ENCODE measurements around the gene PLPP6.

PLPP6 gene

GRCh38 chr9:4661165-4661564, 929 bp upstream of the PLPP6 start:
- H4K8ac ChIP-seq (ENCODE audit: low read length), result no peak overlapping the region
- no peak overlapping the region for H2AFZ ChIP-seq (ENCODE audit: low read depth, low read length)
- H2BK12ac ChIP-seq (ENCODE audit: low read length in 2 of 2), result no peak overlapping the region
- H3K4ac ChIP-seq (ENCODE audit: low read depth in 1 of 2, low read length in 2 of 2), result no peak overlapping the region
- peaks cover 10% of the 10 kb centered on the region for H3K4me1 ChIP-seq (ENCODE audit: control insufficient read depth, insufficient read depth, low read depth, low read length)
- no peaks in the 10 kb centered on the region for H3K36me3 ChIP-seq (ENCODE audit: control insufficient read depth in 1 of 2, insufficient read depth in 2 of 2, low read depth in 1 of 2, low read length in 2 of 2)
- H3K79me1 ChIP-seq (replicated peaks; ENCODE audit: low read length, poor library complexity, severe bottlenecking), result peaks cover 15% of the 10 kb centered on the region
- peak overlapping the region in 1 of 2 experiments; percentile 90 for H3K4me3 ChIP-seq (ENCODE audit: insufficient read depth in 1 of 2, low read depth in 1 of 2, low read length in 2 of 2)
- no peak overlapping the region for H2BK5ac ChIP-seq (ENCODE audit: low read depth, low read length, poor library complexity, severe bottlenecking)
- no peak overlapping the region for H2BK15ac ChIP-seq (ENCODE audit: low read depth, poor library complexity, severe bottlenecking)
- H3K14ac ChIP-seq (ENCODE audit: low read length in 2 of 2), result no peak overlapping the region
- H3K27me3 ChIP-seq (ENCODE audit: control insufficient read depth in 1 of 2, insufficient read depth in 1 of 2, low read length in 2 of 2), result no peaks in the 10 kb centered on the region
- H3K23ac ChIP-seq (ENCODE audit: low read length in 2 of 2), result no peak overlapping the region
- no peak overlapping the region for H2BK120ac ChIP-seq (ENCODE audit: low read depth, low read length)
- no peaks in the 10 kb centered on the region for H3K9me3 ChIP-seq (ENCODE audit: control insufficient read depth, low read length)
- no peak overlapping the region for H4K91ac ChIP-seq (ENCODE audit: low read length)
- no peak overlapping the region for H3K4me2 ChIP-seq (ENCODE audit: low read length, poor library complexity, severe bottlenecking)
- DNase-seq, result peak; percentile 36
- no peak overlapping the region for H3K18ac ChIP-seq (ENCODE audit: low read depth in 1 of 2, low read length in 2 of 2)
- peak overlapping the region; percentile 90 for H3K9ac ChIP-seq (ENCODE audit: low read length)
- WGBS, result 93% methylated on average over 1 of the region's 1 CpG
- H2AK5ac ChIP-seq (ENCODE audit: low read length, severe bottlenecking), result no peak overlapping the region
- no peak overlapping the region for H3K27ac ChIP-seq (ENCODE audit: low read length, poor library complexity, severe bottlenecking)

- Histone ChIP-seq H4K91ac (ENCODE audit: low read length) (no peak overlapping the region), H2BK120ac (ENCODE audit: low read depth, low read length) (no peak overlapping the region), H3K18ac (ENCODE audit: low read depth in 1 of 2, low read length in 2 of 2) (no peak overlapping the region), H3K9me3 (ENCODE audit: control insufficient read depth, low read length) (no peaks in the 10 kb centered on the region), H2BK5ac (ENCODE audit: low read depth, low read length, poor library complexity, severe bottlenecking) (no peak overlapping the region), H2BK15ac (ENCODE audit: low read depth, poor library complexity, severe bottlenecking) (no peak overlapping the region), H2BK12ac (ENCODE audit: low read length in 2 of 2) (no peak overlapping the region), H3K79me1 (replicated peaks; ENCODE audit: low read length, poor library complexity, severe bottlenecking) (peaks cover 15% of the 10 kb centered on the region), H3K23ac (ENCODE audit: low read length in 2 of 2) (no peak overlapping the region), H3K4me1 (ENCODE audit: control insufficient read depth, insufficient read depth, low read depth, low read length) (peaks cover 11% of the 10 kb centered on the region), H3K9ac (ENCODE audit: low read length) (peak overlapping the region; percentile 90), H2AFZ (ENCODE audit: low read depth, low read length) (no peak overlapping the region), H3K27me3 (ENCODE audit: control insufficient read depth in 1 of 2, insufficient read depth in 1 of 2, low read length in 2 of 2) (no peaks in the 10 kb centered on the region), H3K36me3 (ENCODE audit: control insufficient read depth in 1 of 2, insufficient read depth in 2 of 2, low read depth in 1 of 2, low read length in 2 of 2) (no peaks in the 10 kb centered on the region), H3K4ac (ENCODE audit: low read depth in 1 of 2, low read length in 2 of 2) (no peak overlapping the region), H3K4me2 (ENCODE audit: low read length, poor library complexity, severe bottlenecking) (peak overlapping the region; percentile 41), H2AK5ac (ENCODE audit: low read length, severe bottlenecking) (no peak overlapping the region), H3K27ac (ENCODE audit: low read length, poor library complexity, severe bottlenecking) (no peak overlapping the region), H4K8ac (ENCODE audit: low read length) (no peak overlapping the region), H3K14ac (ENCODE audit: low read length in 2 of 2) (no peak overlapping the region), H3K4me3 (ENCODE audit: insufficient read depth in 1 of 2, low read depth in 1 of 2, low read length in 2 of 2) (peak overlapping the region in 1 of 2 experiments; percentile 90)
- DNase-seq, result peak; percentile 33
- 14% methylated on average over 2 of the region's 5 CpGs for WGBS
These were observed 483 bp upstream of the PLPP6 start for GRCh38 chr9:4661611-4662010.

GRCh38 chr9:4662989-4663792, 1.1 kb downstream of the PLPP6 start:
- H3K18ac ChIP-seq (ENCODE audit: low read depth in 1 of 2, low read length in 2 of 2), result peak overlapping the region in 1 of 2 experiments; percentile 98
- no peak overlapping the region for H2AK5ac ChIP-seq (ENCODE audit: low read length, severe bottlenecking)
- H3K9ac ChIP-seq (ENCODE audit: low read length), result peak overlapping the region; percentile 90
- 68% methylated on average over 12 of the region's 13 CpGs for WGBS
- peak; percentile 87 for DNase-seq
- no peak overlapping the region for H3K27ac ChIP-seq (ENCODE audit: low read length, poor library complexity, severe bottlenecking)
- peak overlapping the region; percentile 81 to 98 for H3K4ac ChIP-seq (ENCODE audit: low read depth in 1 of 2, low read length in 2 of 2)
- no peaks in the 10 kb centered on the region for H3K27me3 ChIP-seq (ENCODE audit: control insufficient read depth in 1 of 2, insufficient read depth in 1 of 2, low read length in 2 of 2)
- H3K9me3 ChIP-seq (ENCODE audit: control insufficient read depth, low read length), result no peaks in the 10 kb centered on the region
- no peak overlapping the region for H2AFZ ChIP-seq (ENCODE audit: low read depth, low read length)
- H3K23ac ChIP-seq (ENCODE audit: low read length in 2 of 2), result no peak overlapping the region
- H4K8ac ChIP-seq (ENCODE audit: low read length), result peak overlapping the region; percentile 99
- H3K4me3 ChIP-seq (ENCODE audit: insufficient read depth in 1 of 2, low read depth in 1 of 2, low read length in 2 of 2), result peak overlapping the region; percentile 90 to 97
- H2BK5ac ChIP-seq (ENCODE audit: low read depth, low read length, poor library complexity, severe bottlenecking), result no peak overlapping the region
- H3K4me2 ChIP-seq (ENCODE audit: low read length, poor library complexity, severe bottlenecking), result peak overlapping the region; percentile 67
- peaks cover 11% of the 10 kb centered on the region for H3K4me1 ChIP-seq (ENCODE audit: control insufficient read depth, insufficient read depth, low read depth, low read length)
- no peaks in the 10 kb centered on the region for H3K36me3 ChIP-seq (ENCODE audit: control insufficient read depth in 1 of 2, insufficient read depth in 2 of 2, low read depth in 1 of 2, low read length in 2 of 2)
- H2BK120ac ChIP-seq (ENCODE audit: low read depth, low read length), result no peak overlapping the region
- peak overlapping the region; percentile 12 to 34 for H2BK12ac ChIP-seq (ENCODE audit: low read length in 2 of 2)
- H3K79me1 ChIP-seq (replicated peaks; ENCODE audit: low read length, poor library complexity, severe bottlenecking), result peaks cover 15% of the 10 kb centered on the region
- H3K14ac ChIP-seq (ENCODE audit: low read length in 2 of 2), result no peak overlapping the region
- H4K91ac ChIP-seq (ENCODE audit: low read length), result peak overlapping the region; percentile 98
- H2BK15ac ChIP-seq (ENCODE audit: low read depth, poor library complexity, severe bottlenecking), result no peak overlapping the region

GRCh38 chr9:4663956-4664355, 1.9 kb downstream of the PLPP6 start:
- Histone ChIP-seq H3K14ac (ENCODE audit: low read length in 2 of 2) (no peak overlapping the region), H4K8ac (ENCODE audit: low read length) (no peak overlapping the region), H3K36me3 (ENCODE audit: control insufficient read depth in 1 of 2, insufficient read depth in 2 of 2, low read depth in 1 of 2, low read length in 2 of 2) (no peaks in the 10 kb centered on the region), H3K23ac (ENCODE audit: low read length in 2 of 2) (no peak overlapping the region), H2AFZ (ENCODE audit: low read depth, low read length) (no peak overlapping the region), H3K18ac (ENCODE audit: low read depth in 1 of 2, low read length in 2 of 2) (no peak overlapping the region), H2BK120ac (ENCODE audit: low read depth, low read length) (no peak overlapping the region), H3K4me2 (ENCODE audit: low read length, poor library complexity, severe bottlenecking) (peak overlapping the region; percentile 31), H2BK5ac (ENCODE audit: low read depth, low read length, poor library complexity, severe bottlenecking) (no peak overlapping the region), H3K4me1 (ENCODE audit: control insufficient read depth, insufficient read depth, low read depth, low read length) (peaks cover 11% of the 10 kb centered on the region), H3K9me3 (ENCODE audit: control insufficient read depth, low read length) (no peaks in the 10 kb centered on the region), H2BK15ac (ENCODE audit: low read depth, poor library complexity, severe bottlenecking) (no peak overlapping the region), H4K91ac (ENCODE audit: low read length) (no peak overlapping the region), H3K4ac (ENCODE audit: low read depth in 1 of 2, low read length in 2 of 2) (no peak overlapping the region), H2AK5ac (ENCODE audit: low read length, severe bottlenecking) (no peak overlapping the region), H3K4me3 (ENCODE audit: insufficient read depth in 1 of 2, low read depth in 1 of 2, low read length in 2 of 2) (peak overlapping the region in 1 of 2 experiments; percentile 90), H3K9ac (ENCODE audit: low read length) (peak overlapping the region; percentile 90), H3K27ac (ENCODE audit: low read length, poor library complexity, severe bottlenecking) (no peak overlapping the region), H3K79me1 (replicated peaks; ENCODE audit: low read length, poor library complexity, severe bottlenecking) (peaks cover 15% of the 10 kb centered on the region), H2BK12ac (ENCODE audit: low read length in 2 of 2) (no peak overlapping the region), H3K27me3 (ENCODE audit: control insufficient read depth in 1 of 2, insufficient read depth in 1 of 2, low read length in 2 of 2) (no peaks in the 10 kb centered on the region)
- 93% methylated on average over 3 of the region's 3 CpGs for WGBS
- DNase-seq, result peak; percentile 38
